ENCODE measurements around the gene SSR2. TPM values are rescaled to one million over a fixed set of nuclear protein-coding genes. Genes with fewer than 3 reads are reported as not detected.

Gene SSR2
- total and polyA plus RNA-seq, 8 donors: 67.1 to 354 (median 232) TPM

DNA sequence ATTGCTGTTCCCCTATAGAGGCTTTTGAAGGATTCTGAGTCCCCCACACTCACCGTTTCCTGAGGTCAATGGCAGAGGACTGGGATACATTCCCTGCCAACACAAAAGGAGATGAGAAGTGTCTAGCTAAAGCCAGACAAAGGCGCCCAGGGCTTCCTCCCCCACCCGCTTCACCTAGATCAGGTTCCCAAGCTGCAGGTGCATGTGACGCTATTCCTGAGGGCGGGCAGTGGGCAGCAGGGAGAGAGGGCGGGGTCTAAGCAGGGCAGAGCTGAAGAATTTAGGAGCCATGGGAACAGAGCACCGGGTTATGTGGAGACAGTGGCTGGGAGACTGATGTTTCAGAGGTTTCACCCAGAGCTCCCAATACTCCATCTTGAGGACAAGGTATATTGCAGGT is 36.4 kb downstream of the SSR2 start:
- peaks cover 0 to 4% (median 0%) of the 10 kb centered on the region in 4 donors for H3K36me3 ChIP-seq
- no peak for TF ChIP-seq POLR2AphosphoS5 (IDR thresholded peaks at IDR 0.05)
- TF ChIP-seq POLR2A (IDR thresholded peaks at IDR 0.05): no peak
- TF ChIP-seq EP300 (IDR thresholded peaks at IDR 0.05): no peak
- TF ChIP-seq, protein P1, sequence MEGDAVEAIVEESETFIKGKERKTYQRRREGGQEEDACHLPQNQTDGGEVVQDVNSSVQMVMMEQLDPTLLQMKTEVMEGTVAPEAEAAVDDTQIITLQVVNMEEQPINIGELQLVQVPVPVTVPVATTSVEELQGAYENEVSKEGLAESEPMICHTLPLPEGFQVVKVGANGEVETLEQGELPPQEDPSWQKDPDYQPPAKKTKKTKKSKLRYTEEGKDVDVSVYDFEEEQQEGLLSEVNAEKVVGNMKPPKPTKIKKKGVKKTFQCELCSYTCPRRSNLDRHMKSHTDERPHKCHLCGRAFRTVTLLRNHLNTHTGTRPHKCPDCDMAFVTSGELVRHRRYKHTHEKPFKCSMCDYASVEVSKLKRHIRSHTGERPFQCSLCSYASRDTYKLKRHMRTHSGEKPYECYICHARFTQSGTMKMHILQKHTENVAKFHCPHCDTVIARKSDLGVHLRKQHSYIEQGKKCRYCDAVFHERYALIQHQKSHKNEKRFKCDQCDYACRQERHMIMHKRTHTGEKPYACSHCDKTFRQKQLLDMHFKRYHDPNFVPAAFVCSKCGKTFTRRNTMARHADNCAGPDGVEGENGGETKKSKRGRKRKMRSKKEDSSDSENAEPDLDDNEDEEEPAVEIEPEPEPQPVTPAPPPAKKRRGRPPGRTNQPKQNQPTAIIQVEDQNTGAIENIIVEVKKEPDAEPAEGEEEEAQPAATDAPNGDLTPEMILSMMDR (IDR thresholded peaks at IDR 0.05): no peak
- peak overlapping the region in 4 of 5 donors; percentile 6 to 98 (median 68) for H3K27ac ChIP-seq
- peak in 1 of 2 donors; percentile 73 for DNase-seq
- no peaks in the 10 kb centered on the region for H3K27me3 ChIP-seq
- peaks cover 41 to 66% (median 53%) of the 10 kb centered on the region in 4 donors for H3K4me1 ChIP-seq
- 40 to 68% (median 59%) methylated on average over 7 of the region's 7 CpGs for WGBS, 5 donors
- H3K9me3 ChIP-seq: no peaks in the 10 kb centered on the region
- no peak overlapping the region for H3K4me3 ChIP-seq
- intact Hi-C loops (cut with DNase I; ENCODE audit: low total_unique reads): no loop called here

DNA sequence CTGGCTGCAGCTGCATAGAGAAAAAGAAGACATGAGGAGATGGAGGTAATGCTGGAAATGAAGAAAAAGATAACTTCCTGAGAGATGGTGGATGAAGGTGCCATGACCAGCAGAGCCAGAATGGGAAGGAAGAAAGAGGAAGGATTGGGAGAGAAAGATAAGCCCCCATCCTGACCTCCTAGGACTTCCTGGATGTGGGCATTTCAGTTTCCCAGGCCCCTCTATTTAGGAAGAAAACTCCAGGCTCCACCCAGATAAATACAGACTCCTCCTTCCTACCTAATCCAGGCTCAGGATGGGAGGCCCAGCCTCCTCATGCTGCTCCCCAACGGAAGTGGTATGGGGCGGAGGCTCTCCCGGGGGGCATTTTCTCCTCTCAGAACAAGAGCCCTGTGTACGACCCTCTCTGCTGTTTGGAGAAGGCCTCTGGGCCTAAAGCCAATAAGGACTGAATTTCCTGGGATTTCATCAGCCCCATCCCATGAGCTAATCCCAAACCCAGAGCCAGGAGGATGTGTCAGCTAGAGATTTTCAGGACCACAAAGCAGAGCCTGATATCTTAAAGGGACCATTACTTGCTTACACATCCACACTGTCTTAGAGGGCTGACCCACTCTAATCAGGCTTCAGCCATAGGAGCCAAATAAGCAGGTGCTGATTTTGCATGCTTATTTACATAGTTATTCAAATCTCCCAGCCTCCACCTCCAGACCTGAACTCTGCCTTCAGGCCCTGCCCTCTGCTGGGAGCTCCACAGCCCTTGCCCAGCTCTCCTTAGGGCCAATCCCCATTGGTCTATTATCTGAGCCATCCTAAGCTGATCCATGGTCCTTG is 37.3 kb downstream of the SSR2 start:
- H3K27me3 ChIP-seq: no peaks in the 10 kb centered on the region
- H3K36me3 ChIP-seq: no peaks in the 10 kb centered on the region
- peak in 1 of 2 donors; percentile 91 for DNase-seq
- H3K4me3 ChIP-seq: peak overlapping the region in 1 of 4 donors; percentile 32
- TF ChIP-seq, protein P1 (IDR thresholded peaks at IDR 0.05): peak in 1 of 7 experiments; percentile 19
- TF ChIP-seq EP300 (IDR thresholded peaks at IDR 0.05): no peak
- no peak for TF ChIP-seq POLR2A (IDR thresholded peaks at IDR 0.05)
- peak in 1 of 3 donors; percentile 51 for TF ChIP-seq POLR2AphosphoS5 (IDR thresholded peaks at IDR 0.05)
- H3K27ac ChIP-seq: peak overlapping the region; percentile 42 to 98 (median 93)
- intact Hi-C loops (cut with DNase I; ENCODE audit: low total_unique reads): no loop called here
- peaks cover 49 to 64% (median 54%) of the 10 kb centered on the region in 4 donors for H3K4me1 ChIP-seq
- no peaks in the 10 kb centered on the region for H3K9me3 ChIP-seq
- 0 to 59% (median 45%) methylated on average over 1 to 4 of the region's 4 CpGs for WGBS, 5 donors

DNA sequence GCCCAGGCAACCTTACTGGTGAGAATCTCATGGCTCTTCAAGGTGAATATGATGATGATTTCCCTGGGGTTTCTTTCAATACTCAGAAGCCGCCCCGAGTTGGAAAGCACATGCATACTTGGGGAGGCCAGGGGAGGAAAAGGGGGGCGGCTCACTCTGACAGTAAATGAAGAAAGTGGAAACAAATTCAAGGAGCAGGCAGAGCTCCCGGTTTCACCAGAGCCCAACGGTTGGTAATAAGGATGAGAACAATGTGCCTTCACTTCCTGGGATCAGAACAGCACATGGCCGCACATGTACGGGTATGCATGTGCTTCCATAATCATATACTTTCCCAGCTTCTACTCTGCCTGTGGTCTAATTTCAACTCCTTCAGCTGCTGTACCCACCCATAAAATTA is 38.6 kb downstream of the SSR2 start:
- WGBS, 5 donors: 66 to 83% (median 71%) methylated on average over 7 of the region's 7 CpGs
- intact Hi-C loops (cut with DNase I; ENCODE audit: low total_unique reads): no loop called here

DNA sequence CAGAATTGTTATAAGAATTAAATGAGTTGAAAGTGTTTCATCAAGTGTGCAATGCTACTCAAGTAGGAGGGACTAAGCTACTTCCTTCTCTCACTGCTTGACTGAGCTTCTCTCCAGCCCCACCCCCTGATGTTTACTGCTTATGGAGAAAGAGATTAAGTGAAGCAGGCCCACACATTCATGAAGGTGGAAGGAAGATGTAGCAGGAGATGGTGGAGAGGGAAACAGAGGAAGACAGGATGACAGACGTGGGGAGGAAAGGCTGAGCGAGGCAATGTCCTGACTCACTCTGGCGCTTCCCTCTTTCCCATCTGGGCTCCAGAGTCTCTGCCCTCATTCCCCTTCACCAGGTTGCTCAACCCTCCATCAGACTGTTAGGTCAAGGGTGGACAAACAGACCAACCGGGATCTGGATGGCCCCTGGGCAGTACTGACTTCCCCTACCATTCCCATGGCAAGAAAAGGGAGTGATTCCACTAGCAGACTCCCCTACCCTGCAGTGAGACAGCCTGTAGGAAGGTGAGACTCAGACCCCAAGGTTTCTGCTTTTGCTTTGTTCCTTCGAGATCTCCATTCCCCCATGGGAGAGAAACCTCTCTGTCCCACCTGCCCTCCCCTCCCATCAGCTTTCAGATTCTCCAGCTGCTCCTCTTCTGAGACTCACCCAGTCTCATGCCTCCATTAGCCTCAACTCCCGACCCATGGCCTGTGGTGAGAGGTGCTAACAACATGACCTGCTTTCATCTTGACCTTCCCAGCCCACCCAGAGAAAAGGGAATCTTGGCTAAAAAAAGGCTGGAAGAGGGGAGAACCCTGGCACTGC is 39.3 kb downstream of the SSR2 start:
- peak overlapping the region in 4 of 5 donors; percentile 91 to 98 (median 94) for H3K27ac ChIP-seq
- 48 to 69% (median 58%) methylated on average over 6 of the region's 6 CpGs for WGBS, 5 donors
- H3K27me3 ChIP-seq: no peaks in the 10 kb centered on the region
- DNase-seq: peak in 1 of 2 donors; percentile 70
- H3K4me1 ChIP-seq: peaks cover 59 to 72% (median 65%) of the 10 kb centered on the region in 4 donors
- no peak for TF ChIP-seq POLR2A (IDR thresholded peaks at IDR 0.05)
- peak in 1 of 3 donors; percentile 15 for TF ChIP-seq POLR2AphosphoS5 (IDR thresholded peaks at IDR 0.05)
- H3K9me3 ChIP-seq: no peaks in the 10 kb centered on the region
- intact Hi-C loops (cut with DNase I; ENCODE audit: low total_unique reads): no loop called here
- peak overlapping the region in 2 of 4 donors; percentile 2 to 32 for H3K4me3 ChIP-seq
- no peaks in the 10 kb centered on the region for H3K36me3 ChIP-seq

More for the DNA sequence above, 38.6 kb downstream of the SSR2 start:
- DNase-seq: no peak
- peaks cover 53 to 66% (median 59%) of the 10 kb centered on the region in 4 donors for H3K4me1 ChIP-seq
- H3K9me3 ChIP-seq: no peaks in the 10 kb centered on the region
- no peaks in the 10 kb centered on the region for H3K27me3 ChIP-seq
- peak overlapping the region in 2 of 4 donors; percentile 2 to 32 for H3K4me3 ChIP-seq
- peak overlapping the region in 4 of 5 donors; percentile 91 to 98 (median 94) for H3K27ac ChIP-seq
- no peak for TF ChIP-seq POLR2AphosphoS5 (IDR thresholded peaks at IDR 0.05)
- H3K36me3 ChIP-seq: no peaks in the 10 kb centered on the region
